Ovary (tissue), 9 donors: Measurements from ENCODE around the gene SGCD. TPM values are rescaled to one million over a fixed set of nuclear protein-coding genes. Genes with fewer than 3 reads are reported as not detected.

Source experiments
- DNase-seq, 5 donors: peaks; one replicate each; pipeline ENCODE4 v3.0.0-alpha.2; 2019 to 2020
- H3K27ac ChIP-seq, 2 donors: fragments of 200-600 bp; one replicate each; pipeline versions ENCODE4 v1.5.1 to v1.8.0; 2019 to 2022
- H3K27me3 ChIP-seq: fragments of 200-600 bp; one replicate; pipeline ENCODE4 v1.8.0; 2022
- H3K36me3 ChIP-seq: fragments of 200-600 bp; sonication (generic); one replicate; pipeline ENCODE4 v1.5.1; 2019
- H3K4me1 ChIP-seq: one replicate; pipeline ENCODE4 v1.8.1; 2013; ENCODE audit warnings: mild to moderate bottlenecking, moderate library complexity; ENCODE audit not compliant: insufficient read depth
- H3K4me3 ChIP-seq: fragments of 200-600 bp; sonication (generic); one replicate; pipeline ENCODE4 v1.5.1; 2017
- H3K9me3 ChIP-seq, 2 donors: fragments of 200-600 bp in 1 of 2; sonication (generic) in 1 of 2; one replicate each; pipeline versions ENCODE4 v1.5.1 to v1.8.1; 2013 to 2019; ENCODE audit warnings: mild to moderate bottlenecking in 1 of 2, moderate library complexity in 1 of 2
- EP300 ChIP-seq: sonication (generic); formaldehyde crosslinking; IDR thresholded peaks from one replicate; pipeline ENCODE4 v1.6.1; 2017; ENCODE audit warnings: antibody characterized with exemption
- POLR2A ChIP-seq: fragments of 450-650 bp; IDR thresholded peaks from one replicate; pipeline ENCODE4 v1.6.1; 2017; ENCODE audit warnings: antibody characterized with exemption, mild to moderate bottlenecking, moderate library complexity
- WGBS, 3 donors: extraction: QIAGEN DNeasy Blood & Tissue Kit in 1 of 3; methylation state at CpG; one replicate each; pipeline versions ENCODE4 v1.1.5 to v1.1.7; 2013 to 2017; 5-methylcytosine and 5-hydroxymethylcytosine counted together
- intact Hi-C, 4 donors: fragments of 100-400 bp; cut with DNase I; formaldehyde crosslinking; loops; one replicate each; pipeline versions ENCODE4 v1.11.0 to v1.15.1; 2022 to 2023
- polyA plus RNA-seq, 2 donors: library from polyadenylated mRNA; stranded (reverse); fragments of 200-250 nt in 1 of 2; fragments of 350-450 nt in 1 of 2; fragmentation: Illumina TruSeq in 1 of 2; extraction: RNeasy Lipid Tissue Mini Kit (QIAGEN cat#74804) in 1 of 2; gene quantifications; one replicate each; pipeline ENCODE4 v1.2.3, GENCODE V29; 2013 to 2014
- total RNA-seq, 7 donors: library from RNA; depleted of rRNA in 2 of 7; stranded (reverse); fragments of >200 nt in 2 of 7; fragmentation: NEBNext Ultra II Directional in 3 of 7; extraction: Animal tissue kit (Norgen Biotek cat#: 25700) in 3 of 7; gene quantifications; one replicate each; pipeline versions ENCODE4 v1.1.0 to v1.2.4, GENCODE V29; 2016 to 2023
- TF ChIP-seq, protein P1 (sequence below), 3 donors: fragments of 450-650 bp in 2 of 3; fragments of 200-600 bp in 1 of 3; IDR thresholded peaks; one replicate each; pipeline versions ENCODE4 v1.5.1 to v1.8.0; 2016 to 2022; ENCODE audit warnings: antibody characterized with exemption in 3 of 3, mild to moderate bottlenecking in 1 of 3
- donor health status: DM: no; HTN: no; CAD: no; lungs with moderate emphysema.
- donor health status: DM: no; HTN: no; CAD: no.
- donor health status: Bipolar disorder and iron deficiency.
- donor health status: DM: yes; HTN: yes; CAD: no.
- donor health status: DM: no; HTN: no; CAD: no.
- donor health status: DM: yes; HTN: yes; CAD: no.

Gene SGCD
- total and polyA plus RNA-seq, 9 donors: 3.7 to 24.0 (median 12.9) TPM

DNA sequence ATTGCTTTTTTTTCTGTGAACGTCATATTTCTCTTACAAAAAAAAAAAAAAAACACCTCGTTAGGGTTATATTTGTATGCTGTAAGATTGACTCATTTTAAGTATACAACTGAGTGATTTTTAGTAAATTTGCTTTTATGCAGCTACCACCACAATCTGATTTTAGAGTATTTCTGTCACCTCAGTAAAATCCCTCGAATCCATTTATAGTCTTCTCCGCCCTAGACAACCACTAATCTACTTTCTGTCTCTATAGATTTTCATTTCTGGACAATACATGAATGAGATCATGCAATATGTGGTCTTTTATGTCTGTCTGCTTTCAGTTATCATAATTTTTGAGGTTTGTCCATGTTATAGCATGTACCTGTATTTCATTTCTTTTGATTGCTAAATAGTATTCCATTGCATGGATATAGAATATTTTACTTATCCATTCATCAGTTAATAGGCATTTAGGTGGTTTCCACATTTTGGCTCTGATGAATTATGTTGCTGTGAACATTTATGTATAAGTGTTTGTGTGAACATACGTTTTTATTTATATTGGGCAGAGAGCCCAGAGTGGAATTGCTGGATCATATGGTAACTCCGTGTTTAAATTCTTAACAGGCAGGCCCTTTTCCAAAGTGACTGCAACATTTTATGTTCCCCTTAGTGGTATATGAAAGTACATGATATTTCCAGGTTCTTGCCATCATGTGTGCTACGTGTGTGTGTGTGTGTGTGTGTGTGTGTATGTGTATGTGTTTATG lies 171.4 kb downstream of the SGCD start:
- intact Hi-C loops: no loop called here
- Histone ChIP-seq H3K4me3 (no peak overlapping the region), H3K9me3 (no peaks in the 10 kb centered on the region), H3K27ac (no peak overlapping the region), H3K27me3 (no peaks in the 10 kb centered on the region), H3K4me1 (peaks cover 1% of the 10 kb centered on the region), H3K36me3 (no peaks in the 10 kb centered on the region)
- DNase-seq: no peak
- TF ChIP-seq POLR2A (no peak), EP300 (no peak)
- TF ChIP-seq, protein P1, sequence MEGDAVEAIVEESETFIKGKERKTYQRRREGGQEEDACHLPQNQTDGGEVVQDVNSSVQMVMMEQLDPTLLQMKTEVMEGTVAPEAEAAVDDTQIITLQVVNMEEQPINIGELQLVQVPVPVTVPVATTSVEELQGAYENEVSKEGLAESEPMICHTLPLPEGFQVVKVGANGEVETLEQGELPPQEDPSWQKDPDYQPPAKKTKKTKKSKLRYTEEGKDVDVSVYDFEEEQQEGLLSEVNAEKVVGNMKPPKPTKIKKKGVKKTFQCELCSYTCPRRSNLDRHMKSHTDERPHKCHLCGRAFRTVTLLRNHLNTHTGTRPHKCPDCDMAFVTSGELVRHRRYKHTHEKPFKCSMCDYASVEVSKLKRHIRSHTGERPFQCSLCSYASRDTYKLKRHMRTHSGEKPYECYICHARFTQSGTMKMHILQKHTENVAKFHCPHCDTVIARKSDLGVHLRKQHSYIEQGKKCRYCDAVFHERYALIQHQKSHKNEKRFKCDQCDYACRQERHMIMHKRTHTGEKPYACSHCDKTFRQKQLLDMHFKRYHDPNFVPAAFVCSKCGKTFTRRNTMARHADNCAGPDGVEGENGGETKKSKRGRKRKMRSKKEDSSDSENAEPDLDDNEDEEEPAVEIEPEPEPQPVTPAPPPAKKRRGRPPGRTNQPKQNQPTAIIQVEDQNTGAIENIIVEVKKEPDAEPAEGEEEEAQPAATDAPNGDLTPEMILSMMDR (IDR thresholded peaks at IDR 0.05): no peak
- 75 to 83% (median 81%) methylated on average over 7 of the region's 7 CpGs for WGBS, 3 donors

DNA sequence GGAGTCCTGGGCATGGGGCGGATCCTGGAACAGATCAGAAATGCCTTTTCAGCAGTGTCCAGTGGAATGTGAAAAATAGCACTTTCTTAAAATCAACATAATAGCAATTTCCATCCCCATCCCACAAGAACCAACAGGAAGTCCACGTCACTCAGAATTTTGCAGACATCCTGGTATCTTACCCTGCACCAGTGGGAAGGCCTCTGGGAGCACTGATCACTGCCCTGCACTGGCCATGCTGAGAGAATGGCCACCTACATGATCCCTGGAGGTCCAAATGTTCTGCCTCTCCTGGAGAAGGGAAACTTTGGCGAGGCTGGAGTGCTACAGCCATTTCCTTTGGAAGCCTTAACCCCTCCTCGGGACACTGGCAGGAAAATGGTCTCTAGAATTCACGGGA lies 173.8 kb downstream of the SGCD start:
- 78 to 87% (median 85%) methylated on average over 5 of the region's 5 CpGs for WGBS, 3 donors
- Histone ChIP-seq H3K9me3 (no peaks in the 10 kb centered on the region), H3K27ac (no peak overlapping the region), H3K36me3 (no peaks in the 10 kb centered on the region), H3K4me1 (peaks cover 1% of the 10 kb centered on the region), H3K4me3 (no peak overlapping the region), H3K27me3 (no peaks in the 10 kb centered on the region)
- no peak for DNase-seq
- intact Hi-C loops: no loop called here
- TF ChIP-seq, protein P1 (IDR thresholded peaks at IDR 0.05): no peak
- no peak for TF ChIP-seq POLR2A
- no peak for TF ChIP-seq EP300

DNA sequence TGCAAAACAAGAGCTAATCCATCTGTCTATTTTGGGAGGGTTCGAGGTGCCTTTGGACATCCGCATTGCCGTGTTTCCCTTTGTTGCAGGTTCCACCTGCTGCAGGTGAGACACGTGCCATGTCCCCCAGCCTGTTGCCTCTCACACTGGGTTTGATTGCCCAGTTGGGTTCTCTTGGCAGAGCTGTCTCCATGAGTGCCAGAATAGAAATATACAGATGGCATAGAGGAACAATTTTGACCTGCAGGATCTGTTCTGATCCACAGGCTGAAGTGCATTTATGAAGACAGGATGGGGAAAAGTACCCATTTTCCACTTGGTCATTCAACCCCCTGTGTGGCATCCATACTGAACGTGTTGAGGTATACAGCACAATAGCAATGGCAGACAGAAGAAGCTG lies 178.1 kb downstream of the SGCD start:
- H3K27ac ChIP-seq: no peak overlapping the region
- H3K4me1 ChIP-seq: peaks cover 1% of the 10 kb centered on the region
- H3K4me3 ChIP-seq: no peak overlapping the region
- no peaks in the 10 kb centered on the region for H3K9me3 ChIP-seq
- 94 to 95% (median 95%) methylated on average over 5 of the region's 5 CpGs for WGBS, 3 donors
- intact Hi-C loops: no loop called here
- no peaks in the 10 kb centered on the region for H3K36me3 ChIP-seq
- DNase-seq: no peak
- TF ChIP-seq, protein P1 (IDR thresholded peaks at IDR 0.05): no peak
- TF ChIP-seq EP300: no peak
- TF ChIP-seq POLR2A: no peak
- H3K27me3 ChIP-seq: no peaks in the 10 kb centered on the region

DNA sequence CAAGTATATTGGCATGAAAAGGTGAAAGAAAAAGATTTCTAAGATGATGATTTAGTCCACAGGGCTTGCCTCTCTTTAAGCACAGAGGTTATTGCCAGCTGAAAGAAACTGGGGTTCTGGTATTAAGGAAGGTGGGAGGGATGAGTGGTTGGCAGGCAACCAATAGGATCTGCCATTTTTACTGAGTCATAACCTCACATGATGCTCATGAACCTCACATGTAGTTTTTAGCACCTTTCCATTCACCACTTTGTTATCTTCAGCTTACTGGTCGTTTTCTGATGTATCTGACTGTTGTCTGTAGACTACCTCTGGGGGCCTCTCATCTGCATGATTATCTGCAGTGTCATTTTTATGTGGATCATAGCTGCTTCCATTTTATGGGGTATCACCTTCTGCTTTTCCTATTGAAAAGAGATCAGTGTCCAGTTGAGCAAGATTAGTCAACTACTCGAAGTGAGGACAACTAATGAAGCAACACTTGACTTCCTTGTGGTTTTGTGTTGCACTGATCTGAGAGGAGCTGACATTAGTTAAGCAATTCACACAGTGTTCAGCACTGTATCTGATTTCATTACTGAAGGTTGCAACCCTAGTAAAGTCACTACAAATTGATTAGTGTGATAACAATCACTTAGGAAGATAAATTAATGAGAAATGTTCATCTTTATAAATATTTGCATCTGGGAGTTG lies 186.3 kb downstream of the SGCD start:
- DNase-seq: no peak
- 76 to 85% (median 79%) methylated on average over 2 of the region's 2 CpGs for WGBS, 3 donors
- H3K27ac ChIP-seq: no peak overlapping the region
- H3K9me3 ChIP-seq: no peaks in the 10 kb centered on the region
- H3K27me3 ChIP-seq: no peaks in the 10 kb centered on the region
- no peak for TF ChIP-seq POLR2A
- TF ChIP-seq, protein P1 (IDR thresholded peaks at IDR 0.05): no peak
- TF ChIP-seq EP300: no peak
- H3K4me1 ChIP-seq: no peaks in the 10 kb centered on the region
- H3K36me3 ChIP-seq: no peaks in the 10 kb centered on the region
- intact Hi-C loops: loop anchor here in 1 of 4 donors (2.0 kb wide), 1 partner anchor 70 kb away; no protein-coding TSS in a partner anchor
- H3K4me3 ChIP-seq: no peak overlapping the region
